ENCODE results near the gene FAM53C.

The FAM53C gene

GRCh38 chr5:138391859-138392386 is 53.9 kb downstream of the FAM53C start:
- DNase-seq (ENCODE audit: low read depth, low spot score), result no peak
